GM13976 (cell line): ENCODE results near the gene ARHGAP6.

Experiments used
- DNase-seq: peaks from one replicate; pipeline ENCODE4 v3.0.0; 2012; ENCODE audit warnings: low spot score
- CTCF ChIP-seq: IDR thresholded peaks from 2 replicates; pipeline ENCODE4 v1.5.1; 2012; ENCODE audit warnings: borderline replicate concordance, mild to moderate bottlenecking; ENCODE audit not compliant: insufficient read depth; ENCODE audit errors: extremely low read depth, missing control alignments, control extremely low read depth
- in situ Hi-C: fragments of 300-500 bp; cut with MboI; formaldehyde crosslinking; loops from one replicate; pipeline ENCODE4 v1.12.0; 2022; ENCODE audit warnings: low sequenced_read_pairs, mixed read lengths, inconsistent platforms; ENCODE audit not compliant: unreplicated experiment

Gene ARHGAP6

GRCh38 chrX:11111947-11112346, 553.8 kb downstream of the ARHGAP6 start:
- TF ChIP-seq CTCF = no peak
- no peak for DNase-seq
- in situ Hi-C loops = no loop called here

- in situ Hi-C loops = no loop called here
- TF ChIP-seq CTCF = no peak
- DNase-seq = peak; percentile 82
Measured at GRCh38 chrX:11111037-11111851, 554.5 kb downstream of the ARHGAP6 start, which contains the start of gene HCCS. TSS of gene HCCS (plus strand) at chrX:11111332. CDS start at chrX:11112061, 729 bp downstream.

- no peak for TF ChIP-seq CTCF
- DNase-seq = no peak
- in situ Hi-C loops = no loop called here
Measured at GRCh38 chrX:11109968-11110367, 555.8 kb downstream of the ARHGAP6 start.

GRCh38 chrX:11108253-11108941, 557.3 kb downstream of the ARHGAP6 start:
- in situ Hi-C loops = no loop called here
- no peak for TF ChIP-seq CTCF
- no peak for DNase-seq

- in situ Hi-C loops = no loop called here
- no peak for DNase-seq
- no peak for TF ChIP-seq CTCF
Measured at GRCh38 chrX:11105080-11105479, 560.6 kb downstream of the ARHGAP6 start.

DNA sequence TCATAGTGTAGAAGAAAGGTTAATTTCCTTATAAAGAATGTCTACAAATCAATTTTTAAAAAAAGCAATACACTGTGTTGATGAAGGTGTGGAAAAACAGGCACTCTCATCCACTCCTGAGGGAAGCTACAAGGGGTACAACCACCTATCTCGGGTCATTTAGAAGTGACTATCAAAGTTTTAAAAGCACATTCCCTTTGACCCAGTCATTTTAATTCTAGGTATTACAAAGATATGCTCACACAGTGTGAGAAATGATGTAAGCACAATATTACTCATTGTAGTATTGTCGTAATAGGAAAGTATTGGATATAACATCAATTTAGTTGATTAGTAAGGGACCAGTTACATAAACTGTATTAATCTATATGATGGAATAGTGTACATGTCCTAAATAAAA, 562.0 kb downstream of the ARHGAP6 start:
- TF ChIP-seq CTCF = no peak
- in situ Hi-C loops = no loop called here
- no peak for DNase-seq
